Neural progenitor cell (in vitro differentiated cells): ENCODE data around the gene FASN. TPM values are rescaled to one million over a fixed set of nuclear protein-coding genes. Genes with fewer than 3 reads are reported as not detected.

Experiments
- DNase-seq: peaks from one replicate; pipeline ENCODE4 v3.0.0-alpha.2; 2016; ENCODE audit warnings: low spot score
- H2AFZ ChIP-seq: fragments of 200-600 bp; sonication (generic); replicated peaks from 2 replicates; pipeline ENCODE4 v1.6.1; 2016; ENCODE audit warnings: antibody characterized with exemption
- H3F3A ChIP-seq: fragments of 200-600 bp; sonication (generic); 2 replicates; pipeline ENCODE4 v1.6.1; 2016; ENCODE audit warnings: antibody characterized with exemption, low read depth
- H3K27ac ChIP-seq: fragments of 200-600 bp; sonication (generic); 2 replicates; pipeline ENCODE4 v1.5.1; 2016; ENCODE audit warnings: mild to moderate bottlenecking
- H3K27me3 ChIP-seq: fragments of 200-600 bp; sonication (generic); 2 replicates; pipeline ENCODE4 v1.6.1; 2016; ENCODE audit warnings: mild to moderate bottlenecking, moderate library complexity
- H3K36me3 ChIP-seq: fragments of 200-600 bp; sonication (generic); 2 replicates; pipeline ENCODE4 v1.5.1; 2016
- H3K4me1 ChIP-seq: fragments of 200-600 bp; sonication (generic); 2 replicates; pipeline ENCODE4 v1.6.1; 2016; ENCODE audit warnings: mixed run types
- H3K4me2 ChIP-seq: fragments of 200-600 bp; sonication (generic); 2 replicates; pipeline ENCODE4 v1.6.1; 2016
- H3K4me3 ChIP-seq: fragments of 200-600 bp; sonication (generic); 2 replicates; pipeline ENCODE4 v1.5.1; 2016
- H3K79me2 ChIP-seq: fragments of 200-600 bp; sonication (generic); 2 replicates; pipeline ENCODE4 v1.6.1; 2016; ENCODE audit warnings: low read depth
- H3K9ac ChIP-seq: fragments of 200-600 bp; sonication (generic); 2 replicates; pipeline ENCODE4 v1.6.1; 2016
- H3K9me3 ChIP-seq: fragments of 200-600 bp; sonication (generic); 2 replicates; pipeline ENCODE4 v1.5.1; 2016; ENCODE audit warnings: low read depth
- H4K20me1 ChIP-seq: fragments of 200-600 bp; sonication (generic); 2 replicates; pipeline ENCODE4 v1.6.1; 2016; ENCODE audit warnings: low read depth
- H3K27ac Mint-ChIP-seq: 3 replicates; pipeline ENCODE4 v1.8.0; 2021; ENCODE audit warnings: mixed read lengths
- H3K27me3 Mint-ChIP-seq: 2 replicates; pipeline ENCODE4 v1.8.0; 2022; ENCODE audit warnings: low read depth, mild to moderate bottlenecking, inconsistent platforms, moderate library complexity, mixed read lengths; ENCODE audit not compliant: insufficient read depth
- H3K36me3 Mint-ChIP-seq: 3 replicates; pipeline ENCODE4 v1.8.0; 2021; ENCODE audit warnings: mixed read lengths
- H3K4me1 Mint-ChIP-seq: 3 replicates; pipeline ENCODE4 v1.8.0; 2021; ENCODE audit warnings: mixed read lengths
- H3K4me3 Mint-ChIP-seq: 3 replicates; pipeline ENCODE4 v1.8.0; 2021; ENCODE audit warnings: mild to moderate bottlenecking, moderate library complexity, mixed read lengths
- H3K9me3 Mint-ChIP-seq: 3 replicates; pipeline ENCODE4 v1.8.0; 2020; ENCODE audit warnings: mixed read lengths
- EZH2 ChIP-seq: fragments of 200-600 bp; sonication (generic); IDR thresholded peaks from 2 replicates; pipeline ENCODE4 v1.6.1; 2017; ENCODE audit warnings: antibody characterized with exemption, mild to moderate bottlenecking, moderate library complexity
- EZH2phosphoT487 ChIP-seq: fragments of 200-600 bp; sonication (generic); IDR thresholded peaks from 2 replicates; pipeline ENCODE4 v1.6.1; 2017; ENCODE audit warnings: antibody characterized with exemption
- total RNA-seq: library from RNA; depleted of rRNA; stranded (reverse); fragments of >200 nt; gene quantifications from 2 replicates; pipeline ENCODE4 v1.2.3, GENCODE V29; 2015; ENCODE audit warnings: low replicate concordance
- TF ChIP-seq, protein P1 (sequence below): fragments of 200-600 bp; sonication (generic); IDR thresholded peaks from 2 replicates; pipeline ENCODE4 v1.5.1; 2017; ENCODE audit warnings: antibody characterized with exemption, mild to moderate bottlenecking

FASN gene
- total RNA-seq, 1 donor from 2014 or later, result 77.9 TPM

DNA sequence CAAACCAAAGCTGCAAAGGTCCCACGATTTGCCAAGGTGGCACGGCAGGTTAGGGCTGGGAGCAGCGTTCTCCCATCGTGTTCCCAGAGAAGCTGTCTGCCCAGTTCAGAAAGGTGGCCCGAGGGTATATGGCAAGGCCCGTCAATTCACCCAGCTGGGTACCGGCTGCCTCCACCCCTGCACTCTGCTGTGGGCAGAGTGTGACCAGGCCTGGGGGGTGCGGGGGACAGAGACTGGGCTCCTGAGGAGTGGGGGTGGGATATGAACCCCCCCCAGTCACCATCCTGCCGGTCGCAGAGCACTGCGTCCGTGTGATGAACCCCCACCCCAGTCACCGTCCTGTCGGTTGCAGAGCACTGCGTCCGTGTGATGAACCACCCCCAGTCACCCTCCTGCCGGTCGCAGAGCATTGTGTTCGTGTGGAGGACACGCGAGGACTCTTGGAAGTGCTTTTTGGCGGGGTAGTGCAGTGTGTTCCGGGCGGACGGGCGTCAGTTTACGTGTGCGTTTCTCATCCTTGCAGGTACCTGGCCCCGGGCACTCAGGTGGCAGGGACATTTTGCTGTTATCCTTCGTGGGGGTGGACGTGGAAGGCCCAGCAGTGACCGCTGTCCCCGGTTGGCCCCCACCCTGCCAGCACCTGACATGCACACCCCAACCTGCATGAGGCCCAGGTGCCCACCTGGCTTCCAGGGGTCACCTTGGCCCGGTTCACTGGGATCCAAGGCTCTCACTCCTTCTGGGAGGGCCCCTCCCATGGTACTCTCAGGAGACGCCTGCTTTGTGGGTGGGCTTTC is 2.7 kb upstream of the FASN start:
- Mint-ChIP-seq H3K27me3 (peaks cover 2% of the 10 kb centered on the region), H3K4me1 (peaks cover 39% of the 10 kb centered on the region), H3K36me3 (peaks cover 2% of the 10 kb centered on the region), H3K4me3 (peak overlapping the region; percentile 81), H3K9me3 (no peaks in the 10 kb centered on the region), H3K27ac (no peak overlapping the region)
- Histone ChIP-seq H3K4me2 (peak overlapping the region; percentile 72), H3K4me1 (peaks cover 66% of the 10 kb centered on the region), H3K27ac (no peak overlapping the region), H3K9ac (no peak overlapping the region), H3K79me2 (peaks cover 54% of the 10 kb centered on the region), H3K36me3 (no peaks in the 10 kb centered on the region), H3K9me3 (no peaks in the 10 kb centered on the region), H3K4me3 (no peak overlapping the region), H2AFZ (no peak overlapping the region), H4K20me1 (peaks cover 18% of the 10 kb centered on the region), H3K27me3 (no peaks in the 10 kb centered on the region), H3F3A (peaks cover 61% of the 10 kb centered on the region)
- DNase-seq, result no peak
- TF ChIP-seq EZH2 (no peak), EZH2phosphoT487 (no peak)
- TF ChIP-seq, protein P1, sequence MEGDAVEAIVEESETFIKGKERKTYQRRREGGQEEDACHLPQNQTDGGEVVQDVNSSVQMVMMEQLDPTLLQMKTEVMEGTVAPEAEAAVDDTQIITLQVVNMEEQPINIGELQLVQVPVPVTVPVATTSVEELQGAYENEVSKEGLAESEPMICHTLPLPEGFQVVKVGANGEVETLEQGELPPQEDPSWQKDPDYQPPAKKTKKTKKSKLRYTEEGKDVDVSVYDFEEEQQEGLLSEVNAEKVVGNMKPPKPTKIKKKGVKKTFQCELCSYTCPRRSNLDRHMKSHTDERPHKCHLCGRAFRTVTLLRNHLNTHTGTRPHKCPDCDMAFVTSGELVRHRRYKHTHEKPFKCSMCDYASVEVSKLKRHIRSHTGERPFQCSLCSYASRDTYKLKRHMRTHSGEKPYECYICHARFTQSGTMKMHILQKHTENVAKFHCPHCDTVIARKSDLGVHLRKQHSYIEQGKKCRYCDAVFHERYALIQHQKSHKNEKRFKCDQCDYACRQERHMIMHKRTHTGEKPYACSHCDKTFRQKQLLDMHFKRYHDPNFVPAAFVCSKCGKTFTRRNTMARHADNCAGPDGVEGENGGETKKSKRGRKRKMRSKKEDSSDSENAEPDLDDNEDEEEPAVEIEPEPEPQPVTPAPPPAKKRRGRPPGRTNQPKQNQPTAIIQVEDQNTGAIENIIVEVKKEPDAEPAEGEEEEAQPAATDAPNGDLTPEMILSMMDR, result no peak

DNA sequence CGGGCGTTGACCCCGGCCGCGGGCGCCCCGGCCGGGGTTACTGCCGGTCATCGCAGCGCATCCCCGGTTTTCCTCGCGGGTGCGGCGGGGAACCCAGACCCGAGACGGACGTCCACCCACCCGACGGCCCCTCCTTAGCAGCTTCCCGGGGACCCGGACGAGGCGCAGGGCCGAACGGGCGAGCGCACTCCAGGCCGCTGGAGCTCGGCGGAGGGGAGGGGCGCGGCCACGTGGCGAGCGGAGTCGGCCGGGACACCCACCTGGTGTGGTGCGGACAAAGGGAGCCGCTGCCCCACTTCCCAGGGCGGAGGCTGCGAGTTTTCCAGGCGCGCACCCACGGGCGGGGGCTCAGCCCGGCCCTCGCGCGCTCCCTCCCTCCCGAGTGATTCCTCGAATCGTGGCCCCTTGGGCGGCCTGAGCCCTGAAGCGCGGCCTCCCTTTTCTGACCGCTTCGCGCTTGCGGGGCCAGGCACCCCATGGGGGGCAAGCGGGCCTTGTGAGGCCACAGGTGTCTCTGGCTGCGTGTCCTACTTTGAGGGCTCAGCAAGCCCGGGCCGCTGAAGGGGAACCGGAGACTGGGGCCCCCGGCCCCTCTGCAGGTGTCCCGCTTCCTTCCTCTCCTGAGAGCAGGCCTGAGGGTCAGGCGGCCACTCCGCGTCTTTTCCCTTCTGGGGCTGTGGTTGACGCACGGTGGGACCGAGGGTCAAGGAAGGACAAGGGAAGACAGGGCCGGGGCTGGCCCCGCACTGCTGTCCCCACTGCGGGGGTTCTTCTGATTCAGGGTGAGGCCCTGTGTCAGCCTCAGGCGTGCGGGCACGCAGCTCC is 1.1 kb upstream of the FASN start:
- TF ChIP-seq EZH2phosphoT487, result no peak
- TF ChIP-seq, protein P1, result no peak
- Histone ChIP-seq H3K4me1 (peaks cover 61% of the 10 kb centered on the region), H3K79me2 (peaks cover 69% of the 10 kb centered on the region), H3K4me2 (peak overlapping the region; percentile 72), H3F3A (peaks cover 48% of the 10 kb centered on the region), H3K9me3 (no peaks in the 10 kb centered on the region), H3K4me3 (peak overlapping the region; percentile 47), H3K27ac (peak overlapping the region; percentile 93), H3K27me3 (no peaks in the 10 kb centered on the region), H4K20me1 (peaks cover 31% of the 10 kb centered on the region), H3K9ac (peak overlapping the region; percentile 51), H2AFZ (no peak overlapping the region), H3K36me3 (no peaks in the 10 kb centered on the region)
- peak overlapping the region; percentile 81 for H3K4me3 Mint-ChIP-seq
- peak overlapping the region; percentile 74 for H3K27ac Mint-ChIP-seq
- peaks cover 34% of the 10 kb centered on the region for H3K4me1 Mint-ChIP-seq
- peaks cover 4% of the 10 kb centered on the region for H3K27me3 Mint-ChIP-seq
- peak; percentile 56 for DNase-seq
- no peaks in the 10 kb centered on the region for H3K9me3 Mint-ChIP-seq
- peaks cover 2% of the 10 kb centered on the region for H3K36me3 Mint-ChIP-seq

DNA sequence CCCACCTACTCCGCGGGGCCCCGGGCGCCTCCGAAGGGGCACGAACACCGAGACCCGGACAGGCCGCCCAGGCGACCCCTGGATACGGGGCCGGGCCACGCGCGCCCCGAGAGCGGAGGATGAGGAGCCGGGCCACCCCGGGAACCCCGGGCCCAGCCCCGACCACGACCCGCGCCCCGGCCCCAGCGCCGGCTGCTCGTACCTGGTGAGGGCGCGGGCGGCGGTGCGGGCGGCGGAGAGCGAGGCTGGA is 192 bp downstream of the FASN start:
- H3K27me3 Mint-ChIP-seq, result peaks cover 4% of the 10 kb centered on the region
- Histone ChIP-seq H3K27me3 (no peaks in the 10 kb centered on the region), H3K79me2 (peaks cover 82% of the 10 kb centered on the region), H3F3A (peaks cover 35% of the 10 kb centered on the region), H3K4me1 (peaks cover 48% of the 10 kb centered on the region), H3K27ac (peak overlapping the region; percentile 98), H3K4me2 (peak overlapping the region; percentile 96), H3K4me3 (peak overlapping the region; percentile 100), H3K9me3 (no peaks in the 10 kb centered on the region), H3K36me3 (no peaks in the 10 kb centered on the region), H4K20me1 (peaks cover 43% of the 10 kb centered on the region), H2AFZ (no peak overlapping the region), H3K9ac (peak overlapping the region; percentile 99)
- DNase-seq, result no peak
- peaks cover 23% of the 10 kb centered on the region for H3K4me1 Mint-ChIP-seq
- TF ChIP-seq, protein P1, result no peak
- no peak for TF ChIP-seq EZH2
- H3K27ac Mint-ChIP-seq, result no peak overlapping the region
- peak overlapping the region; percentile 80 for H3K4me3 Mint-ChIP-seq
- peaks cover 4% of the 10 kb centered on the region for H3K36me3 Mint-ChIP-seq
- H3K9me3 Mint-ChIP-seq, result no peaks in the 10 kb centered on the region
